Measurements from ENCODE around the gene NDUFAF8. TPM values are rescaled to one million over a fixed set of nuclear protein-coding genes. Genes with fewer than 3 reads are reported as not detected.

Gene NDUFAF8
- total RNA-seq, 1 experiment from 2014 or later, result 60.1 TPM

- Histone ChIP-seq H2BK15ac (ENCODE audit: low read depth, low read length) (no peak overlapping the region), H3K4me1 (ENCODE audit: insufficient read depth, low read length) (no peaks in the 10 kb centered on the region), H2BK12ac (ENCODE audit: insufficient read length, low read depth, low read length) (no peak overlapping the region), H4K91ac (ENCODE audit: insufficient read length, low read depth, low read length) (no peak overlapping the region), H3K79me1 (ENCODE audit: insufficient read depth, low read depth, low read length, poor library complexity, severe bottlenecking) (no peaks in the 10 kb centered on the region), H3K27ac (ENCODE audit: insufficient read length, low read depth, low read length) (no peak overlapping the region), H3K56ac (ENCODE audit: insufficient read length, low read depth, low read length) (no peak overlapping the region), H3K18ac (ENCODE audit: insufficient read length, low read depth, low read length) (no peak overlapping the region), H3K9ac (ENCODE audit: extremely low read depth, insufficient read length, low read length) (no peak overlapping the region), H3K79me2 (ENCODE audit: insufficient read depth, low read length) (no peaks in the 10 kb centered on the region), H3K9me3 (ENCODE audit: control insufficient read depth, low read depth, low read length) (no peaks in the 10 kb centered on the region), H2BK5ac (ENCODE audit: insufficient read length, low read length) (no peak overlapping the region), H4K8ac (replicated peaks; ENCODE audit: insufficient read length, low read depth, low read length) (no peak overlapping the region), H3K14ac (ENCODE audit: insufficient read depth, low read length) (no peak overlapping the region), H2AK5ac (ENCODE audit: insufficient read length, low read length) (no peak overlapping the region), H4K5ac (ENCODE audit: insufficient read length, low read depth, low read length) (no peak overlapping the region), H3K23ac (ENCODE audit: insufficient read length, low read depth, low read length) (no peak overlapping the region), H3T11ph (ENCODE audit: low read length) (no peak overlapping the region), H3K23me2 (ENCODE audit: insufficient read length, low read depth, low read length, poor library complexity, severe bottlenecking) (no peaks in the 10 kb centered on the region), H2BK120ac (ENCODE audit: low read depth, low read length, poor library complexity, severe bottlenecking) (no peak overlapping the region), H3K27me3 (ENCODE audit: insufficient read depth, low read length) (no peaks in the 10 kb centered on the region), H4K20me1 (ENCODE audit: control insufficient read depth, insufficient read depth, insufficient read length) (no peaks in the 10 kb centered on the region), H2BK20ac (ENCODE audit: low read depth, low read length, poor library complexity, severe bottlenecking) (no peak overlapping the region), H3K4ac (ENCODE audit: low read depth, low read length) (no peak overlapping the region), H3K4me2 (ENCODE audit: insufficient read depth, insufficient read length, low read length) (no peak overlapping the region), H2AFZ (ENCODE audit: low read length) (no peak overlapping the region)
- no peak for TF ChIP-seq CTCF (conservative IDR thresholded peaks at IDR 0.05)
- H3K4me3 Mint-ChIP-seq, result no peak overlapping the region
- H3K27me3 Mint-ChIP-seq (ENCODE audit: low read depth), result no peaks in the 10 kb centered on the region
- no CpG with 5 or more reads among the region's 21 CpGs for WGBS (ENCODE audit: extremely low coverage, insufficient read length, low lambda C conversion rate)
- peaks cover 3% of the 10 kb centered on the region in 2 experiments; a peak in 2 of 4 replicates for H3K4me1 Mint-ChIP-seq
- no peak for DNase-seq
- no peaks in the 10 kb centered on the region for H3K9me3 Mint-ChIP-seq
- no peak overlapping the region for H3K27ac Mint-ChIP-seq
- peaks cover 0 to 22% (median 13%) of the 10 kb centered on the region in 3 experiments; a peak in 5 of 7 replicates for H3K36me3 Mint-ChIP-seq (ENCODE audit: insufficient read depth in 1 of 3, low read depth in 3 of 3)
Measured at GRCh38 chr17:81197831-81198490, 41.2 kb upstream of the NDUFAF8 start.
